K562 (cell line): Measurements from ENCODE around the gene AKAP10.

Source experiments
- CREB3 ChIP-seq: fragments of 450-650 bp; conservative IDR thresholded peaks from 2 replicates; pipeline ENCODE4 v1.6.1; 2016; ENCODE audit warnings: missing genetic modification characterization, low read depth, mild to moderate bottlenecking, missing compliant biosample characterization, moderate library complexity
- CTCF ChIP-seq, 3 experiments: IDR thresholded peaks in 2 of 3; conservative IDR thresholded peaks in 1 of 3; 2 replicates each; pipeline ENCODE4 v1.5.1; 2011 to 2012; ENCODE audit warnings: low read length in 3 of 3, mild to moderate bottlenecking in 3 of 3, control low read depth in 2 of 3, improper control_type of control experiment in 1 of 3, inconsistent platforms in 1 of 3, low read depth in 1 of 3, mixed read lengths in 1 of 3, moderate library complexity in 1 of 3; ENCODE audit not compliant: insufficient read depth in 2 of 3
- JUN ChIP-seq, 2 experiments: sonication (generic) in 1 of 2; formaldehyde crosslinking in 1 of 2; IDR thresholded peaks; 2 replicates each; pipeline versions ENCODE4 v1.6.1 to v1.8.0; 2012 to 2022; ENCODE audit warnings: borderline replicate concordance in 2 of 2, mild to moderate bottlenecking in 2 of 2, improper control_type of control experiment in 1 of 2, low read depth in 1 of 2, low read length in 1 of 2, missing genetic modification reagents in 1 of 2
- MAZ ChIP-seq, 2 experiments: fragments of 450-650 bp in 1 of 2; sonication (generic) in 1 of 2; formaldehyde crosslinking; IDR thresholded peaks in 1 of 2; conservative IDR thresholded peaks in 1 of 2; 2 replicates each; pipeline versions ENCODE4 v1.4.0 to v1.5.0; 2020; ENCODE audit warnings: mild to moderate bottlenecking in 1 of 2, missing genetic modification reagents in 1 of 2
- MYC ChIP-seq, 2 experiments: fragments of 250-450 bp in 1 of 2; sonication (Bioruptor Pico) in 1 of 2; IDR thresholded peaks; 2 replicates each; pipeline versions ENCODE4 v1.5.1 to v1.6.1; 2012 to 2021; ENCODE audit warnings: low read depth in 2 of 2, borderline replicate concordance in 1 of 2, improper control_type of control experiment in 1 of 2, low read length in 1 of 2, mild to moderate bottlenecking in 1 of 2, moderate library complexity in 1 of 2
- RAD21 ChIP-seq, 2 experiments: fragments of 250-450 bp in 1 of 2; fragments of 450-650 bp in 1 of 2; sonication (Bioruptor Pico) in 1 of 2; formaldehyde crosslinking in 1 of 2; IDR thresholded peaks in 1 of 2; conservative IDR thresholded peaks in 1 of 2; 2 replicates each; pipeline versions ENCODE4 v1.4.0 to v1.8.0; 2020 to 2022; ENCODE audit warnings: mild to moderate bottlenecking in 2 of 2, moderate library complexity in 1 of 2
- ZBTB43 ChIP-seq: sonication (generic); formaldehyde crosslinking; IDR thresholded peaks from 2 replicates; pipeline ENCODE4 v1.8.0; 2023; ENCODE audit warnings: mild to moderate bottlenecking, missing genetic modification reagents
- ZNF212 ChIP-seq: fragments of 450-650 bp; formaldehyde crosslinking; IDR thresholded peaks from 2 replicates; pipeline ENCODE4 v1.4.0; 2020; ENCODE audit warnings: mild to moderate bottlenecking
- TF ChIP-seq, protein P1 (sequence below): fragments of 450-650 bp; IDR thresholded peaks from 2 replicates; pipeline ENCODE4 v1.6.1; 2016; ENCODE audit warnings: missing biosample characterization, missing genetic modification characterization

GRCh38 chr17:19896679-19897078, 80.9 kb downstream of the AKAP10 start:
- TF ChIP-seq CREB3 (tag) = no peak
- no peak for TF ChIP-seq JUN (IDR thresholded peaks at IDR 0.05; ENCODE audit: borderline replicate concordance, low read depth, low read length)
- no peak for TF ChIP-seq JUN (CRISPR knock-in tag; IDR thresholded peaks at IDR 0.05; ENCODE audit: borderline replicate concordance)
- TF ChIP-seq RAD21 (CRISPR knock-in tag; conservative IDR thresholded peaks at IDR 0.05 in 1 of 2, IDR thresholded peaks at IDR 0.05 in 1 of 2) = no peak
- no peak for TF ChIP-seq MYC (IDR thresholded peaks at IDR 0.05; ENCODE audit: low read depth, low read length)
- TF ChIP-seq MYC (CRISPR knock-in tag; IDR thresholded peaks at IDR 0.05; ENCODE audit: borderline replicate concordance, low read depth) = no peak
- TF ChIP-seq ZBTB43 (CRISPR knock-in tag) = no peak
- no peak for TF ChIP-seq CTCF (IDR thresholded peaks at IDR 0.05 in 2 of 3, conservative IDR thresholded peaks at IDR 0.05 in 1 of 3; ENCODE audit: insufficient read depth in 2 of 3, low read depth in 1 of 3, low read length in 3 of 3)
- TF ChIP-seq, protein P1, sequence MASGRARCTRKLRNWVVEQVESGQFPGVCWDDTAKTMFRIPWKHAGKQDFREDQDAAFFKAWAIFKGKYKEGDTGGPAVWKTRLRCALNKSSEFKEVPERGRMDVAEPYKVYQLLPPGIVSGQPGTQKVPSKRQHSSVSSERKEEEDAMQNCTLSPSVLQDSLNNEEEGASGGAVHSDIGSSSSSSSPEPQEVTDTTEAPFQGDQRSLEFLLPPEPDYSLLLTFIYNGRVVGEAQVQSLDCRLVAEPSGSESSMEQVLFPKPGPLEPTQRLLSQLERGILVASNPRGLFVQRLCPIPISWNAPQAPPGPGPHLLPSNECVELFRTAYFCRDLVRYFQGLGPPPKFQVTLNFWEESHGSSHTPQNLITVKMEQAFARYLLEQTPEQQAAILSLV (tag) = no peak
- TF ChIP-seq ZNF212 (CRISPR knock-in tag) = no peak
- TF ChIP-seq MAZ (CRISPR knock-in tag; conservative IDR thresholded peaks at IDR 0.05 in 1 of 2, IDR thresholded peaks at IDR 0.05 in 1 of 2) = no peak
